GDM1 (cell line): ENCODE results near the gene PHLDA1.

Experiments used
- DNase-seq: peaks from one replicate; lab custom pipeline; 2025; lab: John Stamatoyannopoulos, UW

The PHLDA1 gene

DNA sequence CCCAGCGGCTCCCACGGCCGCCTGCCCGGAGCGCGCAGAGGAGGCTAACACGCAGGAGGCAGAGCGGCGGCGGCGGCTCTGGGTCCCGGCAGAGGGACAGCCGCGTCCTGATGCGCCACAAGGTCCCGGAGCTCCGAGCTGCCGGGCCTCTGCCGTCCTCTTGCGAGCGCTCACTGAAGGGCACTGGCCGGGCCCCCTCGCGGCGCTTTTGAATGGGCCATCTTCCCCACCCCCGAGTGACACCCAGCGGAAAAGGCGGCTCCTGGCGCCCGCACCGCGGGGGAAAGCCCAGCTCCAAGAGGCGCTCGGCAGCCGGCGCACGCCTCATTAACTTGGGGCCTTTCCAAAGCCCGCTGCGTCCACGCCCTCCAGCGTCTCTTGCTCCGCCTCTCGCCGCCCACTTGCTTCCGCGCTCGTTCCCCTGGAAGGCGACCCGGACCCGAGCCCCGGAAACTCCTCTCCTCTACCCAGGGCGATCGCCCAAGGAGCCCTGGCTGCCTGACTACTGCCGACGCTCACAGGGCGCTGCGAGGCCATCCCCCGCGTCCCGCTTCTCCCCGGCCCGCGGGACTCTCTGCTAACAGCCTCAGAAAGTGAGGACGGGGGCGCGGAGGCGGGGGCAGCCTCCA lies at the start of gene PHLDA1:
TSS of gene PHLDA1 (minus strand) at position 363 of the 629 bp plus-strand sequence.
- peak; percentile 81 for DNase-seq

DNA sequence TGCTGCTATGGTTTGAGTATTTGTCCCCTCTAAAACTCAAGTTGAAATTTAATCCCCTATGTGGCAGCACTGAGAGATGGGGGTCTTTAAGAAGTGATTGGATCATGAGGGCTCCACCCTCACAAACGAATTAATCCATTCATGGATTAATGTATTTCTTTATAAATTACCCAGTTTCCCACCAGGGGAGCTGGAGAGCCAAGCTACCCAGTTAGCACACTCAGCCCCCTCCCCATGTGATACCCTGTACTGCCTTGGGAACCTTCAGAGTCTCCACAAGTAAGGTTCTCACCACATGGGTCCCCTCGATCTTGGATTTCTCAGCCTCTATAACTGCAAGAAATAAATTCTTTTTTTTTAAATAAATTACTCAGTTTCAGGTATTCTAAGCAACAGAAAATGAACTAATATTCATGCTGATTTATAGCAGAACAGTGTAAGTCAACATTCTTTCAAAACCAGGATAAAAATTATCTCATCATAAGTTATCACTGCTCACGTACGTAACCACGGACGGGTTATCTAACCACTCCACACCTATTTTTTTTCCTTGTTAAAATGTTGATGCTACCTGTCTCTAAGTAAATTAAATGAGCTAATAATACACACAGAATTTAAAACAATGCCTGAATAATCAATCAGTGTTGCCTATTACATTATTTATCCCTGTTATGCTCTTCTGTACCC lies 49.3 kb upstream of the PHLDA1 start:
- no peak for DNase-seq

DNA sequence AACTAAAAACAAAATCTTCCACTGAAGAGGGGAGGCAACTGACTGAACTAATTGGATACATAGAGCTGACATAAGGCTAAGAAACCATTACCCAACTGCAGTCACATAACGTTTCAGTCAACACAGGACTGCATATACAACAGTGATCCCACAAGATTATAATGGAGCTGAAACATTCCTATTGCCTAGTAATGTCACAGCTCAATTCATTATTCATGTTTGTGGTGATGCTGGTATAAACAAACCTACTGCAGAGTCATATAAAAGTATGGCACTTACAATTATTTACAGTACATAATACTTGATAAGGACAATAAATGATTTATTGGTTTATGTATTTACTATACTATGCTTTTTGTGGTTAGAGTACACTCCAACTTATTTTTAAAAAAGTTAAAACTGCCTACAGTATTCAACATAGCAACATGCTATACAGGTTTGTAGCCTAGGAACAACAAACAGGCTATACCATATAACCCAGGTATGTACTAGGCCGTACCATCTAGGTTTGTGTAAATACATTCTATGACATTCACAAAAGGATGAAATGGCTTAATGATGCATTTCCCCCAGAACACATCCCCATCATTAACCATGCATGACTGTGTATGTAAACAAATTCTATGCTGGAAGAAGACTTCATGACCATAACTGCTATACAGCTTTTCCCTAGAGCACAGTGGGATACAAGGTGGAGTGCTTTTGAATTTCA lies 48.6 kb upstream of the PHLDA1 start:
- DNase-seq: no peak

DNA sequence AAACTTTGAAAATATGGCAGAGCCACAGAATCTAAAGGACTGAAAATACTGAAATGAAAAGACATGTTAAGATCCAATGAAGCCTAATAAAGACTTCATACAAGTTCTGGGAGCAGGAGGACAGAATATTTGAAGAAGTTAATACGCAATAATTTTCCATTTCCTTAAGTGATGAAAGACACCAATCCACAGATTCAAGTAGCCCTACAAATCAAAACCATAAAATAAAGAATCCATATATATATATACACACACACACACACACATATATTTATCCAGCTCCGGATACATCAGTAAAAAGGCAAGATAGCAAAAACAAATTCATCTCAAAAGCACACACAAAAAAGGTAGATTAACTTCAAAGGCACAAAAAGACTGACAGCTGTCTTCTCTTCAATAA lies 47.2 kb upstream of the PHLDA1 start:
- DNase-seq: no peak

DNA sequence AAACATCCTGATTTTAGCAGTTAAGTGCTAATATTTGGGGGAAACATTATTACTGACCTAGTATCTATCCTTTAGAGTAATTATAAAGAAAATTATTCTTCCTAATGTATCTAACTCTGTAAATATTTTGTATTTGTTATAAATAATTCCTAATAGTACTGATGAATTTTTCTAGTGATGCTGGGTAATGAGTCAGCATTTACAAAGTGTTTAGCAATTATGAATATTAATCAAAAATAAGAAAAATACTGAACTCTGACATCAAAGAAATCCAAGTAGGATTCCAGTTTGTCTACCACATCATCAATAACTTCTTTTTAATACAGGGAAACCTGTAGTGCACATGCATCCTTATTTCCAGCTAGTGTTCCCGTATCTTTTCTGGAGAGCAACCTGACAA lies 43.9 kb upstream of the PHLDA1 start:
- no peak for DNase-seq

DNA sequence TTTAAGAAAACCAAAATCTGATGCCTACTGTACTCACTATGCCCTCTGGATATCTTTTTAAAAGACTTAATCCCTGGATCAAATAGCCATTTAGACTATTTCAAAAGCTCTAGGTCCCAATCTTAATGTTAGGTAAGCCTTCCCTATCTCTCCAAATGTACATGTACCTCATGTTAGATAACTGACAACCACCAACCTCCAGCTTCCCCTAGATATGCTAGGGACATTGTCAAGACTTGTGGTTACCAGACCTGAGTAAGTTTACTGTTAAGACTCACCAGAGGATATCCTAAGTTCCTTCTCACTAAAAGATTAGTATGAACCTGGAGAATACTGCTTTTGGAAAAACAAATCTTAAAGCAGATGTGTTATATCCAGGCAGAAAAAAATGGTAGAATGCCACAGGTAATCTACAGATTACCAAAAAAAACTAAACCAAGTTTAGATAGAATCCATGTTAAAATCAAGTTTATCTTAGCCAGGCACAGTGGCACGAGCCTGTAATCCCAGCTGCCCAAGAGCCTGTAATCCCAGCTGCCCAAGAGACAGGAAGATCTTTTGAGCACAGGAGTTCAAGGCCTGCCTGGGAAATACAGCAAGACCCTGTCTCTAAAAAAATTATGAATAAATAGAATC lies 43.2 kb upstream of the PHLDA1 start:
- DNase-seq: no peak

DNA sequence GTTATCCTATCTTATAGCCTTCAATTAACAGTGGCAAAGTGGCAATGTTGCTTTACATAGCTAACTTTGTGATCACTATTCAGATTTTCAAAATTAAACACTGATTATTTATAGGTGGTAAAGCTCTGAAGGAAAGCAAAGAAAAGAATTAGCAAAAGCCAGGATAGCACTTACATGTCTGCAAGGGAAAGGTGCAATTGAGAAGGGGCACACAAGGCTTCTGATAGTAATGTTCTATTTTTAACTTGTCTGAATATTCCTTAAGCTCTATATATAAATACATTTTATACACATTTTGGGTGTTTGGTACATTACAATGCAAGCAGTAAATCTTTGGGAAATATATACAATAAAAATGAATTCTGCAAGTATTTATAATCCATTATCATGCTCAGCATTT lies 42.0 kb upstream of the PHLDA1 start:
- no peak for DNase-seq

DNA sequence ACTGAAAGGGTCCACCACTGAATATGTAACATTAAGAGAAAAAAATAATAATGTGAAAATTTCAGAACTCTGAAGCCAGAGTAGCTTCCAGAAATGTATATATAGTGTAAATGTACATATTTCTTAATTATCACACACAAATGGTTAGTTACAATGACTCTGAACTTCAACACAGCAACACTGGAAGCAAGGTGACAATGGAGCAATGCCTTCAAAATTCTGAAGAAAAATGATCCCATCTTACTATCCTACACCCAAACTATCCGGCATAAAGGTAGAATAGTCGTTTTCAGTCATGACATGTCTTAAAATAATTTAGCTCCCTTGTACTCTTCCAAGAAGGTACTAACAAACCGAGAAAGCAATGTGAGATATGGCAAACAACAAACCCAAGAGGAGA lies 41.0 kb upstream of the PHLDA1 start:
- no peak for DNase-seq

DNA sequence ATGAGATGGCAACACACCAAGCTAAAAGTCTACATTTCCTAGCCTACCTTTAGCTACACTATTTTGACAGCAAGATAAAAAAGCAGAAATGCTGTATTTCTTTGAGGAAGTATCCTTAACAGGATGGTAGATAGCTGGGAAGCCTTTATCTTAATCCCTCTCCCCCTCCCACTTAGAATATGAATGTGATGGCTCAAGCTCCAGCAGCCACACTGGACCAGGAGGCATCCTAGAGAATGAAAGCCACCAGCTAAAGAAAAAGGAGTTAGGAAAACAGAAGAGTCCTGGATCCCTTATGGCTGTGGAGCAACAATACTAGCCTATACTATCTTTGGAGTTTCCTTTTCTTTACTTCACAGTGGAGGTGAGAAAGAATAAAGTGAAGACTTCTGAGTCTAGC lies 37.8 kb upstream of the PHLDA1 start:
- no peak for DNase-seq

DNA sequence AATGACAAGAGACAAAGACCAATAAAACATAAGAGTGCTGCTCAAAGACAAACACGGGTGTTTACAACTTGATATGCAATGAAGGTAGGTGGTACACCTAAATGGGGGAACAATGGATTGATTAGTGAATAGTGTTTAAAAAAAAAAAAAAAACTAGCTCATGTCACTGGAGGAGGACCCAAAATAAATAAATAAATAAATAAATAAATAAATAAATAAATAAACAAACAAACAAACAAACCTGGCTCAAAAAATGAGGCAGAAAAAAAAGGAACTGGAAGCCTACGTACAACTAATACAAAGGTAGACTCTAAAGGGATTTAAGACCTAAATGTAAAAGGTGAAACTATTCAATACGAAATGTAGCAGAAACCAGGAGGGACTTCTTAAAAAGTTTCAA lies 34.3 kb upstream of the PHLDA1 start:
- no peak for DNase-seq

DNA sequence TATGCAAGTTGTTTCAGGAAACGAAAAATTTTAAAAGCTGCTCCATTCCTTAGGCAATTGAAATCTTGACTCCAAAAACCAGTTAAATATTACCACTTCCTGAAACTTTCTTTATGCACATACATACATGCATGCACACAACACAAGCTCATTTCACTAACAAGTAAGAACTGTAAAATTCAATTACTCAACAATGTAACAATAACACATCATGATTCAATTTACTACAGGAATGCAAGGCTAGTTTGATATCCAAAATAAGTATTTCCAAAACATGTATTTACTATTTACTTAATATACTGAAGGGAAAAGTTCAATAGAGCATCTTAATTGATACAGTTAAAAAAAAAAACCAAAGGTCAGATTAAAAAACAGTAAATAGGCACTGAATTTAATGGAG lies 33.3 kb upstream of the PHLDA1 start:
- DNase-seq: no peak

DNA sequence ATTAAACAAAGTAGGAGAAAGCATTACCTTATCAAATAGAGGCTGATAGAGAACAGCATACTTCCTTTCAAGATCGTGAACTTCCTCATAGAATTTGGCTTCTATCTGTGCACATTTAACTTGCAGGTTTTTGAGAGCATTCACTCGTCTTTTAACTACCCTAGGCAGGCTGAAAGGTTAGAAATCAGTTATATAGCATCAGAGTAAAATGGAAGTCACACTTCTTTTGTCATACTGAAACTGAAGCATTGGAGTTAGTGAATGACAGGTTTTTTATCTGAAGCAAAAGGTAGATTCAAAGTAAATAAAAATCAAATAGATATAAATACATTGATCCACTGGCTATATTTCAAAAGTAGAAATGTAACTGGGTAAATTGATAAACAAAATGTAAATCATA lies 28.5 kb upstream of the PHLDA1 start:
- no peak for DNase-seq

DNA sequence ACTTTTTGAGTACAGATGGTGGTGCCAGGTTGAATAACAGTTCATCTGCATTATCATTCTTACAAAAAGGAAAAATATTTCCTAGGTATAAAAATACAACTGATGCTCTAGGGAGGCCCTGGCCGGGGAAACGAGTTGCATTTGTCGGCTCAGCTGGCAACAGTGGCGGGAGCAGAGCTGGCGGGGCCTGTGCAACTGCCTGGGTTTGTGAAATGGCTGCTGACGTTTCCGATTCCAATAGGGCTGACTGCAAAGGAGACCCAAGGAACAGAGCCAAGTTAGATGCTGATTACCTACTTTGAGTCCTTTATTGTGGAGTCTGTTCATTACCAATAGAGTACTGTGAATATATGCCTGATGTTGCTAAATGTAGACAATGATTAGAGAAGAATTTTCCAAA lies 25.8 kb upstream of the PHLDA1 start:
- DNase-seq: no peak

DNA sequence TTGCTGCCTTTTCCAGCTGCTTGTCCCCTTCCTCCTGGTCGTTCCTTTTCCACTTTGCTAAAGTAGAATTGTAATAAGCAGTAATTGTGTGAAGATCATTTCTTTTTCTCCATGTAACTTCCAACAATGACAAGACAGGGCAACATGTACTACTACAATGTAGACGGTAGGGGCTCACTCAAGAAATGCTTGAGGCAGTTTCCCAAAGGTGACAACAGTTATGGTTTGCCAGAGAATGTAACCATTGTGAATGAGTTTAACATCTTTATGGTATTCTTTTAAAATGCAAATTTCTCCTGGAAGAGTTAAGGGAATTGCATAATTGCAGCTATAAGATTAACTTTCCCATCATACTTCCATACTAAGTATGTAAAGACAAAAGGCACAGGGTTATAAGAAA lies 23.8 kb upstream of the PHLDA1 start:
- DNase-seq: no peak

DNA sequence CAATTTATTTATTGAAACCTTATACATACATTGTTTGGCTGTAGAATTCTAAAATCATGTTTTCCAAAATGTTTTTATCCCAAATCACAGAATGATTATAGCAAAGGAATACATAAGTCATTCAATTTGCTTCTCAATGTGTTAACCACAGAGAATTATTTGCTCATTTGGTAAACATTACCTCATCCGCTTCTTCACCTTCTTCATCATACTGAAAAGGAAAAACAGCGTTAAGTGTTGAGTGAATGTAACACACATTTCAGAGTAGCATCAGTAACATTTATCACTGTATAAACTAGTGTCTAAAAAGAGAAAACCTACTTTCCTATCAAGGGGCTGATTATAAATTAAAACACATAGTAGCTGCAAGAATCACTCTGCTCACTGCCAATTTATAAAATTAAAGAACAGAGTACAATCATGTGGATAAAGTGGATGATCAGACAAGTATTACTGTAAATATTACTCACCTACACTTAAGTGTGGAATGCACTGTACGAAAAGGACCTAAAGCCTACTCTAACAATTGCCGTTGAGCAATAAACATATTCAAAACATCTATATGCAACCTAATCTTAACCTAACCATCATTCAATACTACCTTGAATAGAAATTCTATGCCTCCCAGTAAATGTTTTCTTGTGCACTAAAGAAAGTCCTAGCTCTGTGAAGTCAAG lies 18.1 kb upstream of the PHLDA1 start:
- no peak for DNase-seq

DNA sequence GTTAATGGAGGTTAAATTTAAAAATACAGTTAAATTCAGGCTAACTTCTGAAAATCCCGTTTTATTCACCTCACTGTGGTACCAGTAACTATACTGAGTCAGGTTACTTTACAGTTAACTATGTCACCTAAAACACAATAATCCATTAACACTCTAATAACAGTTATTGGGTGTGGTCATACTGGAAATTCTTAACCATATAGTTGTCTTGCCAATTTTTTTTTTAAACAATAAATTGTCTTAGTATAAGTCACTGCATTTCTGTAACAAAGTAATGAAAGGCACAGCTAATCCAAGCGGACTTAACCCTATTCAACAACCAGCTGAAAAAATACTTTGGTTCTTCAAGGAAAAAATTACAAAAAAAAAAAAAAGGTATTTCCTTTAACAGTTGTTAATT lies 16.2 kb upstream of the PHLDA1 start:
- DNase-seq: no peak

DNA sequence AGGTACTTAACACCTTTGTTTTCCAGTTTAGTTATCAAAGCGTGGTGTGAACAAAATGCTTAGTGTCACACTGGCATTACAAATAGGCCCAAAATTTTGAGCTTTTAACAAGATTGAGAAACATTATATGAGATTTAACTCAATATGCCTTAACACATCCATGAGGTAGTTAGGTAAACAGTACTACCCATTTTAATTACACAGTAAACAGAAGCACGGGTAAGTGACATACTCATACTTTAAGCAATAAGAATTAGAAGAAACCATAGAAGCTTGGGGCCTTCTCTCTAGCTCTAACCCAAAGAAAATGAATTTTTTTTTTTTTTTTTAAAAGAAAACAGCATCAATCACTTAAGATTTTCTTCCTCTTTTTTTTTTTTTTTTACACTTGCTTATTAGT lies 15.5 kb upstream of the PHLDA1 start:
- DNase-seq: no peak

DNA sequence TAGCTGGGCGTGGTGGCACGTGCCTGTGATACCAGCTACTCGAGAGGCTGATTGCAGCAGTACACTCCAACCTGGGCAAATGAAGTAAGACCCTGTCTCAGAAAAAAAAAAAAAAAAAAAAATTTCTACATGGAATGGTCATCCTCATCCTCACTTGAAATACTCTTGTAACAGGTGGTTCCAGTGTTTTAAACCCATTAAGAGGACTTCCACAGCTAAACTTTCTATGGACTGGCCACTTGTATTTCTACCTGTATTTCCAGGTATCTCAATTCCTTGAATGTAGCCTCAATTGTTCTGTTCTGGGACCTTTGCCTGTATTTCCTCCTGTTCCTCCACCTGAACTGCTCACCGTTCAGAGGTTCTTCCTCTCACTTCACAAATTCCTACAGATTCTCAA lies 11.8 kb upstream of the PHLDA1 start:
- no peak for DNase-seq

DNA sequence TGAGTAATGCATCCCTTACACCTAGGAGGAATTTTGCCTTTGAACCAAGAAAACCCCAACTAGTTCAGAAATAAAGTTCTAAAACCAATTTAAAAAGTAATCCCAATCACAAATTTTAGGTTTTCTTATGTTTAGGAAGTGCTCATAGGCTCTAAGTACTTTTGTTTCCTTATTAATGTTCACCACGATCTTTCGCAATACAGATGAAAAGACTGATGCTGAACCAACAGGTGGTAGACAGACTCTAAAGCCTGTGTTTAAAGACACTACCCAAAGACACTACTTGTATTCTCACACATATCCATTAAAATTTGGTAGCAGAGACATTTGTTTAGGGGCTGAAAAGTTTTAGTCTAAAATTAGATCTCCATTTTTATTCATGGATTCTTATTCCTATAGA lies 10.6 kb upstream of the PHLDA1 start:
- no peak for DNase-seq

DNA sequence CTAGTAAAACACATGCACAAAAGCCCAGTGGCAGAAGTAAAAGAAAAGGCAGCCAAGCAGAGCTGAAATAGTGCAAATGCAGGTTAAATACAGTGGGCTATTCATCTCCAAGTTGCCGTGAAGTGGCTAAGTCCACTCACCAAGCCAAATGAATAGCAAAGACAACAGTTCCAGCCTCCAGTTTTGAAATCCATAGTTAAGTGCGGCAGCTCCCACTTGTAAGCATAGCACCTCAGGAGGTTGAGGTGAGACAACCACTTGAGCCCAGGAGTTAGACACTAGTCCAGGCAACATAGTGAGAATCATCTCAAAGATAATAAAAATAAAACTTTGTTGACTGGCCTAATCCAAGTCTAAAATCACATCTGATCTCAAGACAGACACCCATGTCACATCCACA lies 9.8 kb upstream of the PHLDA1 start:
- no peak for DNase-seq

DNA sequence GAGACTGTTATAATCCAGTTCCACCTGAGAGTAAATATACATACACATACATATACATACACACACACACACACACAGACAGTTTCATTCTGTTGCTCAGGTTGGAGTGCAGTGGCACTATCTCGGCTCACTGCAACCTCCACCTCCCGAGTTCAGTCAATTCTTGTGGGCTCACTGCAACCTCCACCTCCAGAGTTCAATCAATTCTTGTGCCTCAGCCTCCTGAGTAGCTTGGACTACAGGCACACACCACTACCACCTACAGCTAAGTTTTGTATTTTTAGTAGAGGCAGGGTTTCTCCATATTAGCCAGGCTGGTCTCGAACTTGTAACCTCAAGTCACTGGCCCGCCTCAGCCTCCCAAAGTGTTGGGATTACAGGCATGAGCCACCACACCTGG lies 8.9 kb upstream of the PHLDA1 start:
- no peak for DNase-seq

DNA sequence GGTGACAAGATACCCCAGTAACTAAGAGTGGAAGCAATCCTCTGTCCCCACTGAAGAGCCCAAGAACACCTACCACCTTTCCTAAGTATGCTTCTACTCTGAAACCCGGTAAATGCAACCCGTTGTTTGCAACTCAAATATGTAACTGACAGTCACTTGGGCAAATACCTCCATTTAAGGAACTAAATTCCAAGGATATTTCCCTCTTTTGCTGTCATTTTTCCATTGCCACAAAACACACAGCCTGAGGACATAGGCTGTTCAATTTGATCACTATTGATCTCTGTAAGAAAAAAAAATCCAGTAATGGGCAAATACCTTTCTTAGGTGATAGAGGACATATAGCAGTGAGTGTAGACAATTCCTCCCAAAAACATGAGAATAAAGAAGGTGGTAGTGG lies 6.6 kb upstream of the PHLDA1 start:
- DNase-seq: no peak
